Measurements from ENCODE around the gene OGFOD2.

Gene OGFOD2

DNA sequence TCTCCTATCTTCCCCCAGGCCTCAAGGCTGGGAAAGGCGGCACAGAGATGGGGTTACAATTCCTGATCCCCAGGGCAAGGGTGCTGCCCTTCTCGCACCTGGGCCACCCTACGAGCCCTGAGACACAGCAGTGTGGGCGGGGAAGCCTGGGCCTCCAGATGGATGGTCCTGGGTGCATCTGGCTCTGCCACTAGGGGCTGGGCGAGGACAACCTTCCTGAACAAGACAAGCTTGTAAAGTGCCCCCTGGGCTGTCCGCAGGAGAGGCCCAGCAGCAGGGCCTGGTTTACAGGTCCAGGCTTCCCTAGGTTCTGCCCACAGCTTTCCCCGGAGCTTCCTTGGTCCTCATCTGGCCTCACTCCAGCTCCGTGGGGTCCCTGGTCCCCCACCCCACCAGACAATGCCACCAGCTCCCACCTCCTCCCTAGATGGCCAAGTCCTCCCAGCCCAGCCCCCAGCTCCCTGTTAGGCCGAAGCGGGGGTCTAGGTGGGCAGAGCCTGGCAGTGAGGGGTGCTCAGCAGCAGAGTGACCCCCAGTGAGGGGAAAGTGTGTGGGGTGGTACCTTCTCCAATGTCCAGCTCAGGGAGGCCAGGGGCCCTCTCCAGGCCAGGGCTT, 14.3 kb downstream of the OGFOD2 start:
- no peak for DNase-seq

GRCh38 chr12:122989874-122990419, 14.9 kb downstream of the OGFOD2 start:
- DNase-seq = no peak

GRCh38 chr12:122990561-122990960, 15.5 kb downstream of the OGFOD2 start:
- no peak for DNase-seq

- DNase-seq = no peak
Observed at GRCh38 chr12:122990961-122991622, 16.0 kb downstream of the OGFOD2 start.

DNA sequence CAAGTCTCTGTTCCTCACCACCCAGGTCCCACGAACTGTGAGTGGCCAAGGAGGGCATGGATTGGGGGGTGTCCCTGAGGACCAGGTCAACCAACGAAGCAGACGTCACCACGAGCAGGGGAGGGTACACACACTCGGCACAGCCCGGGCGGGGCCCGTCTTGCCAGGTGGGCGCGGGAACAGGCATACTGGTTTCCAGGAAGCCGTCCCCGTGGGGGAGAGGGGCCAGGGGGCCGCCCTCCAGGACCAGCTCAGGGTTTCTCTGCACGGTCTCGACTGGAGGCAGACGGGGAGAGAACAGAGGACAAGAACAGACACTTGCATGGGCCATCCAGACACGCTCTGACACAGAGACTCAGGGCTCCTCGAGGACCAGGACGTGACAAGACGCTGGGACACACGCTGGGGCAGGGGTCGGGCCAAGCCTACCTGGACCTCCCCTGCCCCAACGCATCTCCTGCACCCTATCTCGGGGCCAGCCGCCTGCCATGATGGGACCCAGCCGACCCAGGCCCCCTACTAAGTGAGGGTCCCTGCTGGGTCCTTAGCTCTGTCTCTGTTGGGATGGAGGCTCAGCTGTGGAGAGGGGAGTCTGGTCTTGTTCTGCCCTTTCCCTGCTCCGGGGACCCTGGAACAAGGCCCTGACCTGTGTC, 16.7 kb downstream of the OGFOD2 start:
- no peak for DNase-seq

- no peak for DNase-seq
Observed at GRCh38 chr12:122992386-122992785, 17.3 kb downstream of the OGFOD2 start.

GRCh38 chr12:122994140-122994675, 19.2 kb downstream of the OGFOD2 start:
- DNase-seq = no peak

DNA sequence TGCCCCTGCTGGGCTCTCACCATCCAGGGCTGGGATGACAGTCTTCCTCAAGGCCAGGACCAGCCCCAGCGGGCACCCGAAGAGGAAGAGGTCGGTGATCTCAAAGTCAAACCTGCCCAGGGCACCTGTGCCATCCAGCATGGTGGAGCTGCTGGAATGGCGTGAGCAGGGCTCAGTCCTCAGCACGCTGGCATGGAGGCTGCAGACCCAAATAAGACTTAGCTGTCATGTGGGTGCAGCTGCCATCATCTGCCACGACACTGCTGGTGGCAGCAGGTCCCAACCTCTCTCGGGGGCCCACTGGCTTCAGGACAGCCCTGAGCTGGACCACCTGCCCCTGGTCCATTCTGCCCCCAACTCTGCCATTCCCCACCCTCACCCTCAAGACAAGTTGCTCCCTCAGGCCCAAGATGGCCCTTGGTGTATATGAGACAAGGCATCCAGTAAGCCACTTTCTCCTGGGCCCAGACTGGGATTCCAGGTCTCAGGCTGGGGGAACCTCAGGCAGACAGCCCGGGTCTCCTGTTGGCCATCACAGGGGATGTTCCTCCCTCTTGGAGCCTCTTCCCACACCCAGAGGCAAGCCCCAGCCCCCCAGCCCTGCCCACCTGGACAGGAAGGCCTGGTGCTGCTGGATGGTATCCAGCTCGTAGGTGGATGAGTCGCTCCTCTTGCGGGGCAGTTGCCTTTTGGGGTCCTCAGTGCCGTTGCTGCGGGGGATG, 19.9 kb downstream of the OGFOD2 start:
- DNase-seq = no peak

DNA sequence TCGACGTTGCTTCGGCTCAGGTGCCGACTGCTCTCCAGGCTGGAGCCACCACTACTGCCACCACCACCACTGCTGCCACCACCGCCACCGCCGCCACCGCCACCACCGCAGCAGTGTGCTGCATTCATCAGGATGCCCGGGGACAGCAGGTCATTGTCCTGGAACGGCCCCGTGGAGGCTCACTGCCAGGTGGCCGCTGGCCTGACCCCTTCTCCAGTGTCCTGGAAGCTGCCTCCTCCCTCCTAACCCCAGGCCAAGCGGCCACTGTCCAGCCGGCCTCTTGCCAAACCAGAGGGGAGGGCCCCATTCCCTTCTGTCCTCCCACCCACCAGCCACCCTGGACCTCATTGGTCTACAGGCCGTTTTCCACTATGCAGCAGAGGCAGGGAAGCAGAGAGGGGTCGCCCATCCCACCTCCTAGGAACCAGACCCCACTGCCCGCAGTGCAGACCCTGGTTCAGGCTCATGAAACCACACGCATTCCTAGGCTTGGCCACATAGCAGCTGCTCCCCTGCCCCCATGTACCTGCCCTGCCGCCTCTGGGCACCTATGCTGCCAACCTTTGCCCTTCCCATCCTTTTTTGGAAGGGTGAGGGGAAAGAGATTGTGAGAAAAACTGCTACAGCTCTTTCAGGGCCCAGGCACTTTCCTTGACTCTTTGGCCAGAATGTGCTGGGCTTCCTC, 20.6 kb downstream of the OGFOD2 start:
- DNase-seq = no peak

- no peak for DNase-seq
Observed at GRCh38 chr12:122996188-122996601, 21.2 kb downstream of the OGFOD2 start.

GRCh38 chr12:122996621-122997342, 21.7 kb downstream of the OGFOD2 start:
- DNase-seq = no peak

DNA sequence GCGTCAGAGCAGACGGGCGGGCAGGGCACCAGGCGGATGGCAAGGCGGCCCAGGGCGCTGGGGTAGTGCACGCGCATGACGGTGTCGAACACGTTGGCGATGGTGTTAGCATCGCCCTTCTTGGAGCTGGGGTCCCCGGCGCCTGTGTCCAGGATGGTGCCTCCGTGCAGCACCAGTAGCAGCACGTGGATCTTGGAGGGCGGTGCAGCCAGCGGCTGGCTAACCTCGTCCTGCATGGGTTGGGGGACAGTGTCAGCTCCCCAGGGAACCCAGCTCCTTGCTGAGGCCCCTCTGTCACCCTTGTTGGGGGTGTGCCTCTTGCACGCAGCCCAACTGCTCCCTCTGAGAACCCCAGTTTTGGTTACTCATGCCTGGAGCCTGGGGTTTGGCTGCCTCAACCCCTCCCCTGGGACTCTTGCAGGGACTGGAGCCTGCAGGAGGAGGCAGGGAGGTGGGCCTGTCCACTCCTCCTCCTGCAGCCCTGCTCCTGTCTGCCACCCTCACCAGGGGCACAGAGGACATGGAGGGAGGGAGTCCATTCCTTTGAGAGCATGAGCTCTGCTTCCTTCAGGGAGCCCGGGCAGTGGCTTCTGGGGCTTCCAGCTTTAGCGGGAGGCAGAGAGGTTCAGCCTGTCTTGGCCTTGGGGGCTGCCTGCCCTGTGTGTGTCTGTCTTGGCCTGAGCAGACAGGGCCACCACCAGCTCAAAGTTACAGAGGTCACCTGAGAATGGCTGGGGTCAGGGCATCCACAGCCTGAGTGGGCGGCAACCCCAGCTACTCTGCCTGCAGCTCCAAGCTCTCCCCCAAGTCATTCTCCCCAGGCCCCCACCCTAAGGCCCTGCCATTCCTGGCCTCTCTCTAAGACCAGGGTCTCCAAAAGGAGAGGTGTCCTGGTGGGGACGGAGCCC, 22.6 kb downstream of the OGFOD2 start:
- no peak for DNase-seq

DNA sequence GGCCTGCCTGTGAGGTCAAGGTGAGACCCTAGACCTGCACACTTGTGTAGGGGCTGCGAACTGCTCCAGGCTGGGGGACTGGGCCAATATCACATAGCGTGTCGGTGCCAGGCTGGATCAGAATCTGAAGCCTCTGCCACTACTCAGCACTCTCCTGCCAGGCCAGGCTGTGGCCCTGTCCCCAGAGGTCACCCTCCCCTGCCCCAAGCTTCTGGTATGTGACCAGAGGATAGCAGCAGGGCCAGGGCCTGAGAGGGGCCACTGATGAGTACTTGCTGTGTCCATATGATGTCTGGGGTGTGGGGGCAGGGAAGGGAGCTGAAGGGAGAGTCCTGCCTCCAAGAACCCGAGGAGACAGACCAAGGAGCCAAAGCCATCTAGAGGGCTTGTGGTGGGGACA, 23.3 kb downstream of the OGFOD2 start:
- no peak for DNase-seq

GRCh38 chr12:122999196-122999946, 24.3 kb downstream of the OGFOD2 start:
- DNase-seq = no peak

DNA sequence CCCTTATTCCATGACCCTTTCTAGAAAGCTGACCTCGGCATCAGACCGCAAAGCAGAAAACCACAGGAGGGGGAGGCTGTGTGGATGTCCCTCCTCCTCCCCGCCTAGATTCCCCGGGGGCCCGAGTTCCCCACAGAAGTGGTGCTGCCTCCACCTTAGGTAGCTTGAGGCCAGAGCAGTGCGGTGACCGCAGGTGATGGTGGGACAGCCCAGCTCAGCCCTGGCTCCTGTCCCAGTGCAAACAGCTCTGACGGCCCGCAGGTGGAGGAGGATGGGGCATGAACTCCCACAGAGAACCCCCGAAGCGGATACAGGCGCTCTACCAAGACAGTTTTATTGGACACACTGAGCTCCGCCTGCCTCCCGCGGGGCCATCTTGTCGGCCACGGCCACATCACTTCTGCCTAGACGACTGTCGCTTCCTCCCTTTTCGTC, 25.0 kb downstream of the OGFOD2 start:
- DNase-seq = no peak

- DNase-seq = no peak
Observed at GRCh38 chr12:123000578-123000977, 25.5 kb downstream of the OGFOD2 start.

GRCh38 chr12:123001464-123001863, 26.4 kb downstream of the OGFOD2 start:
- DNase-seq = no peak

DNA sequence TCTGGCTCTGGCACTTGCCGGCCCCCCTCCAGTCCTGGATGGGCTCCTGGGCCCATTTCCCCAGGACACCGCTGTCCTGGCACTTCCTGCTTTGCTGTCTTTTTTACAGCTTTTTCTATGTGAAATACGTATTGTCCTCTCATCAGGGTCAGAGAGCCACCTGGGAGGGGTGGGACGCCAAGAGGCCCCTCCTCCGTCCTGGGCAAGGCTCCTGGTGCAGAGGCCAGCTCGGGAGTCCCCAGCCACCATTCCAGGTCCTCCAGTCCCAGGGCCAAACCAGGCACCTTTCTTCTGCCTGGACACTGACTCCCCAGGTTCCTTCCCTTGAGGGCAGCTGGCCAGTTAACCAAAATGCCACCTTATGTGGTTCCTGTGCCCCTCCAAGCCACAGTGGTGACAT, 28.2 kb downstream of the OGFOD2 start:
- DNase-seq = no peak

DNA sequence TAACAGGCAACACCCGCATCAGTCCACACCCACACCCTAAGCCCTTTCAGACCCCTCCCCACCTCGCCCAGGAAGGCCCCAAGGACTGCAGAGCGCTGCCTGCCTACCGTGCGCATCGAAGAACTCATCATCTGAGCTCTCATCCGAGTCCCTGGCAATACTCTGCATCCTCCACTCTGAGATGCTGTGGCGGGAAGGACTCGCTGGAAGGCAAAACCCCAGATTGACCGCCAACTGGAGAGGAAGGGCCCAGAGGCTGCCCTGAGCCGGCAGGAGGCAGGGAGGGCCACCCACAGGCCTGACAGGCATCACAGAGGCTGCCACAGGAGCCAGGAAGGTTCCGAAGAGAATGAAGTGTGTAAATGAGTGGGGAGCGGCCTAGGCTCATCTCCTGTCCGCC, 29.2 kb downstream of the OGFOD2 start:
- DNase-seq = no peak

DNA sequence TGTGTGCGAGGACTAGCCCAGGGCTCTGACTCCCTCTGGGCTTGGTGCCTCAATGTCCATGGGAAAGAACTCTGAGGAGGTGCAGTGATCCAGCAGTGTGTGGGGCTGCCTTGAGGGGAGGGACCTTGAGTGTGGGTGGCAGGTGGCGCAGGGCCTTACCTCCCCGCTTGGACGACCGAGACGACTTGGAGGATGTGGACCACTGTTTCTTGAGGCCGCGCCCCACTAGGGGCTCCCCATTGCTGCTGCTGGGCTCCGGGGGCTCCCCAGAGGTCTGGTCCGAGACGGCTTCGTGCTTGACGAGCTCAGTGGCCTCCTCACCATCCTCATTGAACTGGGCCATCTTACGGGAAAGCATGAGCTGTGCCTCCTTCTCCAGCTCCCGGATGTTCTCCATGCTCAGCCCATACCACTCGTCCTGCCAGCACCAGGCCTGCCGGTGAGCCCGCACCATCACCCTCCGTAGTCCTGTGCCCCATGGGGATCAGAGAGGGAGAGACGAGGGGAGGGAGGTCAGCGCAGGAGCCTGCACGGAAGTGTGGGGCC, 30.1 kb downstream of the OGFOD2 start:
- DNase-seq = no peak
